GM19240 (cell line): Measurements from ENCODE around the gene PTPRD.
"Not testable (repeated sequence)": the region's sequence is repeated elsewhere in the genome, so short reads cannot be mapped to it uniquely, and the experiment has no call there.

ENCODE experiments used
- DNase-seq: peaks from one replicate; pipeline ENCODE4 v3.0.0; 2011; ENCODE audit warnings: low spot score; ENCODE audit not compliant: insufficient read length

The PTPRD gene

DNA sequence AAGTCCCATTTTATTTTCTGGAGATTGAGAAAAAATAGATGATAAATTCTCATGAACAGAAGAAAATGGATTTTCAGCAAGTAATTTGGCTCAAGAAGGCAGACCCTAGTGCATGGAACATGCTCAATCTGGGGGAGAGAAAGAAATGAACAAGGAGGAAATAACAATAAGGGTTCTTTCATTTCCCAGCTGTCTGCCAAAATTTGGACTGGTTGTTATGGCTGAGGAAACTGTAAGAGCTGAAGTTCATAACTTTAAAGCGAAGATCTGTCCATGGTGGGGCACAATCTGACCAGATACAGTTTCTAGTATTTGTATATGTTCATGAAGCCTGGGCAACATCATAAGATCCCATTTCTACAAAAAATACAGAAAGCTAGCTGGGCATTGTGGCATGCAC lies 1426.7 kb downstream of the PTPRD start:
- DNase-seq: no peak

- DNase-seq: no peak
These were observed 1430.4 kb downstream of the PTPRD start for GRCh38 chr9:9182431-9182830.

DNA sequence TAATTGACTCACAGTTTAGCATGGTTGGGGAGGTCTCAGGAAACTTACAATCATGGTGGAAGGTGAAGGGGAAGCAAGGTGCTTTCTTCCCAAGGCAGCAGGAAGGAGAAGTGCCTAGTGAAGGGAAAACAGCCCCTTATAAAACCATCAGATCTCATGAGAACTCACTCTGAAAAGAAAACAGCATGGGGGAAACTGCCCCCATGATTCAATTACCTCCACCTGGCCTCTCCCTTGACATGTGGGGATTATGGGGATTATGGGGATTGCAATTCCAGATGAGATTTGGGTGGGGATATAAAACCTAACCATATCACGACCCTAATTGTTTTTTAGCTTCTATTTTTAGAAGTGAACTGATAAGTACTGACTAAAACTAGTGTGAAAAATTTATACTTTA lies 1435.7 kb downstream of the PTPRD start:
- DNase-seq: no peak

DNA sequence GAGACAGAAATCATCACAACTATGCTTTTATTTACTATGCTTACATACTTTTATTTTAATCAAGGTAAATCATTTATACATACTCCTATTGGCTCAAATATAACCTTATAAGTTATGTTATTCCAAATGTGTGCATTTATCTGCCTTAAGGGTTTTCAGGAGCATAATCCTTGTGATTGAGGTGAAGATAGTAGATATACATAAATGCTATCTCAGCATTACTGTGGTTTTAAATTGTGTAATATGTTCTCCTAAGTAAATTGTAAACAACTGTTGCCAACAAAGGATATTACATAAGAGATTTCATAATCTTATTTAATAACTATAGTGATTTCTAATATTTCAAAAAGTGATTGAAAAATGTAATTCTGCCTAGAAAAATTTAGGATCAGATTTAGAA lies 1438.4 kb downstream of the PTPRD start:
- DNase-seq: no peak

GRCh38 chr9:9173264-9173663 lies 1439.5 kb downstream of the PTPRD start:
- no peak for DNase-seq

DNA sequence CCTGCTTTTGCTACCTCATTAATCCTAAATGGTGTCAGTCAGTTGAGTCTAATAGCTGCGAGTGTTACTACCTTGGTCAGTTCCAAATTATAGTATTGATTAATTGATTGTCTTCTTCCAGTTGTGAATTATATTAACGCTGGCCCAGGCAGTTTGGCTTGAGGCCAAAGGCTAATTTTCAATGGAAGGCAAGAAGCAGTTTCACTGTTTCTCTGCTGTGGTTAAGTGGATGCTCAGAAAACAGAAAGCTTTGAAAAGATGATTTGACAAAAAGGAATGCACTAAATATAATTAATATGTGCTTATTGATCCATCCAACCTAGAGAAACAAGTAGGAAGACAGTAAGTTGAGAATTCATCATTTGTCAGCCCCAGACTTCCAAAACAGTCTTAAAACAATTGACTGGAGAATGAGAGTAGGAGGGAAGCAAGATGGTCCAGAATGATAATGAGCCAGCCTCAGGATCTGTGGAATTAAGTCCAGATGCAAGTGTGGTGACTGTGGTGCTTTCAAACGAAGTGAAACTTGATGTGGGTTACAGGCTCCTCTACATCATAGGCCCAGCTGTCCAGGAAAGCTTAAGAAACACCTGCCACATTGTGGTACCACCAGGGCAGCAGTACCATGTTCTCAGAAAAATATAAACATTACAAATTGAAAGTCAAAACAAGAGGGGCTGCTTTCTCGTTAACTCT lies 1442.2 kb downstream of the PTPRD start:
- DNase-seq: no peak

GRCh38 chr9:9142001-9142400 lies 1470.8 kb downstream of the PTPRD start:
- no peak for DNase-seq

- DNase-seq: no peak
These were observed 1479.3 kb downstream of the PTPRD start for GRCh38 chr9:9133526-9133925.

DNA sequence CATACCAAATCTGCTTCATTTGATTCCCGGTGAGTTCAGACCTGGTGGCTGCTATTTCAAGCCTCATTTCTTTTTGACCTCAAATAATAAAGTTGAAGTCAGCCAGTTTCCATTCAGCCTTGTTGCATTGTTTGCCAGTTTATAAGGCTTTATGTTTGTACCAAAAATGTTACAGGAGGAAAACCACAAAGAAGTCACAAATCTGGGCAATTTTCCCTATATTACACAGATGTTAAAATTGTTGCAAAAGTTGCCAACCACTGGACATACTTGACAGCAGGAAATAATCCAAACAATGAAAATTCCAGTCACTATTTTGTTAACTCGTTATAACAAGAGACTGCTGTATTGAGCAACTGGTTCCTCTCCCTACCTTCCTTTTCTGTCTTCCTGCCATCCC lies 1488.2 kb downstream of the PTPRD start:
- no peak for DNase-seq

GRCh38 chr9:9122230-9122875 lies 1490.4 kb downstream of the PTPRD start:
- no peak for DNase-seq

DNA sequence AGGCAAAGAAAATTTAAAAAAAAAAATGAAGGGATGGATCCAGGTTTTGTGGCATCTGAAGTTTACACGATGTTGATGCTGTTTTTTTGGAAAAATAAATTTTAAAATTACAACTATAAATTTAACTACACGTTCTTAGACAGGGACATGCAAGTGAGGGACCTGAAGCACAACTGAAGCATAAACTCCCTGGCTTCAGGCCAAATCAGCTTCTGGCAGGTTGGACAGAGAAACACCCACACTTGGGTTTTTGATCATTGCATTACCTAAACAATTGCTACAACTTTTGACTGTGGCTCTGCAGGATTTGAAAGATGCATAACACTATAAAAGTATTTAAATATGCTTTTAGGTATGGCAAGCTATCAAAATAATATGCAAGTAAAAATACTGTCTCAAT lies 1494.9 kb downstream of the PTPRD start:
- DNase-seq: no peak

DNA sequence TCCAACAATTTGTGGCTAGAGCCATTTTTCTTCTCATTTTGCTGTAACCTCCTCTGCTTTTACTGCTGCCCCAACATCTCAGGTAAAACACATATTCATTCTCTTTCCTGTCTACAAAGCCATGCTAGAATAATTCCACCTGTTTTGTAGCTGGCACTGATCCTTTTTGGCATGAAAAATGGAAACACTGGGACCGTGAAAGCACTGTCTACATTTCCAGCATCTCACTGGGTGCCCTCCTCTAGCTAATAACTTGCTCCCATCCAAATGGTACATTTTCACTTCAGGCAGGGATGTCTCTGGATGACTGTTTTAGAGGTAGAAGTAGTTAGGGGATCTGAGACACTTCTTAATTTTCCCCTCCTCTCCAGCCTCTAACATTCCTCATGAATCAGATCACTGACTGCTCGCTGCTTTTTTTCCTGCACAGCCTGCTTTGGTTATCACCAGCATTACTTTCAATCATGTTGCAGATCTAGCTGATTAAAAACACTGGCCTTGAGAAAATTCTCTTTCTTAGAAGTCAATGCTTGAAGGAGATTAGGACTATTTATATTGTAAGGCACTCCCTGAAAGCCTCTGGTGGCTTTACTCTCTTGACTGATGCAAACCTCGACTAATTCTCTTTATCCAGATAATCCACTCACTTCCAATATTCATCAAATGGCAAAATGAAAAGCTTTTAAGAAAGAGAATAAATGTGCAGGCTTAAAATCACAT lies 1500.6 kb downstream of the PTPRD start:
- DNase-seq: no peak

- DNase-seq: no peak
These were observed 1504.2 kb downstream of the PTPRD start for GRCh38 chr9:9108641-9109040.

DNA sequence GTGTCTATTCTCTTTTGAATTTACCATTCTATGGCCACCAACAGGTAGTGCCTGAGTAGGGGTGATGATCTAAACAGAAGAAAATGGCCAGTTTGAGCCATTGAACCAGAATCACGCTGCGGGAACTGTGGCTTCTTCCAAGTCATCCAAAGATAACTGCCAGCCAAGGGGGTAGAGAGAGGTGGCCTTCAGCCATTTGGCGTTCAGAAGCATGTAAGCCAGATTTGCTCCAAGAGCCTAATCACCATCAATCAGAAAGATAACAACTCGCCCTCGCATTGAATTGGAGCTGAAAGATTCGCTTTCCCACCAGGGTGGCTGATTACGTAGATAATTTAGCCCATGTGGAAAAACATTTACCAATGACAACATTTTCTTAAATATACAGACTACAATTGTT lies 1510.5 kb downstream of the PTPRD start:
- DNase-seq: no peak

GRCh38 chr9:9100070-9100469 lies 1512.7 kb downstream of the PTPRD start:
- no peak for DNase-seq

GRCh38 chr9:9099646-9100045 lies 1513.2 kb downstream of the PTPRD start:
- no peak for DNase-seq

GRCh38 chr9:9097254-9097653 lies 1515.5 kb downstream of the PTPRD start:
- not testable (repeated sequence) for DNase-seq

GRCh38 chr9:9091387-9091786 lies 1521.4 kb downstream of the PTPRD start:
- no peak for DNase-seq

DNA sequence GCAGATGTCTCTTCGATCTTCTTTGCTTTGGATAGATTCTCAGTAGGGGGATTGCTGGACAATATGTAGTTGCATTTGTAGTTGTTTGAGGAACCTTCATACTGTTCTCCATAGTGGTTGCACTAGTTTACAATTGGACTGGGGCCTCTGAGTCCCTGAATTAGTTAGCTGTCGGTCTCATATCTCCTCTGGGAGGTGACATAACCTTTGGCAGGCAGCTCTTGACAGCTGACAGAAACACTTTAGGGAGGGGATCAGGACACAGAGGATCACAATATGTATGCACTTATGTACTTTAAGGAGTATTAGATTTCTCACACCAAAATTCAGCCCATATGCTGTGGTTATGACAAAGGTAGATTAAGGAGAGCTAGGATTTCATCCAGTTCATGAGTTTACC lies 1533.3 kb downstream of the PTPRD start:
- no peak for DNase-seq

GRCh38 chr9:9078301-9078700 lies 1534.5 kb downstream of the PTPRD start:
- DNase-seq: no peak

DNA sequence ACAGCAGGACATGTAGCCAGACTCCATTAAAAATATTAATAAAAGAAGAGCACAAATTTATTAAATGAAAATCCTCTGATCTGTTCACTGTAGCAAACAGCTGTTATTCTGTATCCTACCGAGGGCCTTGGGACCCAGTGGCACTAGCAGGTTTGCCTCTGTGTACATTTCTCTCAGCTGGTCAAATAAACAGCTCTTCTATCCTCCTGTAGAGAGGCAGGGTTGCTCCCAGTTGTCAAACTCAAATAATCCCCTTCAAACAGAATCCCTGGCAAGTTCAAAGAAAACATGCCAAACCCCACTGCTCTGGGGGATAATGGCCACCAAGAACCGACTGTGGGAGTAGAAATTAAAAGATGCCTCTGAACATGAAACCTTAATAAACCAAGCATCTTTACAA lies 1551.2 kb downstream of the PTPRD start:
- no peak for DNase-seq

GRCh38 chr9:9054354-9054992 lies 1558.3 kb downstream of the PTPRD start:
- no peak for DNase-seq
